Neural progenitor cell (in vitro differentiated cells): ENCODE measurements around the gene HABP2. TPM values are rescaled to one million over a fixed set of nuclear protein-coding genes. Genes with fewer than 3 reads are reported as not detected.
A peak's percentile ranks its signal among the peaks of the same experiment; 100 is the strongest.

Experiments used
- DNase-seq: peaks from one replicate; pipeline ENCODE4 v3.0.0-alpha.2; 2016; ENCODE audit warnings: low spot score
- H2AFZ ChIP-seq: fragments of 200-600 bp; sonication (generic); replicated peaks from 2 replicates; pipeline ENCODE4 v1.6.1; 2016; ENCODE audit warnings: antibody characterized with exemption
- H3F3A ChIP-seq: fragments of 200-600 bp; sonication (generic); 2 replicates; pipeline ENCODE4 v1.6.1; 2016; ENCODE audit warnings: antibody characterized with exemption, low read depth
- H3K27ac ChIP-seq: fragments of 200-600 bp; sonication (generic); 2 replicates; pipeline ENCODE4 v1.5.1; 2016; ENCODE audit warnings: mild to moderate bottlenecking
- H3K27me3 ChIP-seq: fragments of 200-600 bp; sonication (generic); 2 replicates; pipeline ENCODE4 v1.6.1; 2016; ENCODE audit warnings: mild to moderate bottlenecking, moderate library complexity
- H3K36me3 ChIP-seq: fragments of 200-600 bp; sonication (generic); 2 replicates; pipeline ENCODE4 v1.5.1; 2016
- H3K4me1 ChIP-seq: fragments of 200-600 bp; sonication (generic); 2 replicates; pipeline ENCODE4 v1.6.1; 2016; ENCODE audit warnings: mixed run types
- H3K4me2 ChIP-seq: fragments of 200-600 bp; sonication (generic); 2 replicates; pipeline ENCODE4 v1.6.1; 2016
- H3K4me3 ChIP-seq: fragments of 200-600 bp; sonication (generic); 2 replicates; pipeline ENCODE4 v1.5.1; 2016
- H3K79me2 ChIP-seq: fragments of 200-600 bp; sonication (generic); 2 replicates; pipeline ENCODE4 v1.6.1; 2016; ENCODE audit warnings: low read depth
- H3K9ac ChIP-seq: fragments of 200-600 bp; sonication (generic); 2 replicates; pipeline ENCODE4 v1.6.1; 2016
- H3K9me3 ChIP-seq: fragments of 200-600 bp; sonication (generic); 2 replicates; pipeline ENCODE4 v1.5.1; 2016; ENCODE audit warnings: low read depth
- H4K20me1 ChIP-seq: fragments of 200-600 bp; sonication (generic); 2 replicates; pipeline ENCODE4 v1.6.1; 2016; ENCODE audit warnings: low read depth
- H3K27ac Mint-ChIP-seq: 3 replicates; pipeline ENCODE4 v1.8.0; 2021; ENCODE audit warnings: mixed read lengths
- H3K27me3 Mint-ChIP-seq: 2 replicates; pipeline ENCODE4 v1.8.0; 2022; ENCODE audit warnings: low read depth, mild to moderate bottlenecking, inconsistent platforms, moderate library complexity, mixed read lengths; ENCODE audit not compliant: insufficient read depth
- H3K36me3 Mint-ChIP-seq: 3 replicates; pipeline ENCODE4 v1.8.0; 2021; ENCODE audit warnings: mixed read lengths
- H3K4me1 Mint-ChIP-seq: 3 replicates; pipeline ENCODE4 v1.8.0; 2021; ENCODE audit warnings: mixed read lengths
- H3K4me3 Mint-ChIP-seq: 3 replicates; pipeline ENCODE4 v1.8.0; 2021; ENCODE audit warnings: mild to moderate bottlenecking, moderate library complexity, mixed read lengths
- H3K9me3 Mint-ChIP-seq: 3 replicates; pipeline ENCODE4 v1.8.0; 2020; ENCODE audit warnings: mixed read lengths
- EZH2 ChIP-seq: fragments of 200-600 bp; sonication (generic); IDR thresholded peaks from 2 replicates; pipeline ENCODE4 v1.6.1; 2017; ENCODE audit warnings: antibody characterized with exemption, mild to moderate bottlenecking, moderate library complexity
- EZH2phosphoT487 ChIP-seq: fragments of 200-600 bp; sonication (generic); IDR thresholded peaks from 2 replicates; pipeline ENCODE4 v1.6.1; 2017; ENCODE audit warnings: antibody characterized with exemption
- total RNA-seq: library from RNA; depleted of rRNA; stranded (reverse); fragments of >200 nt; gene quantifications from 2 replicates; pipeline ENCODE4 v1.2.3, GENCODE V29; 2015; ENCODE audit warnings: low replicate concordance
- TF ChIP-seq, protein P1 (sequence below): fragments of 200-600 bp; sonication (generic); IDR thresholded peaks from 2 replicates; pipeline ENCODE4 v1.5.1; 2017; ENCODE audit warnings: antibody characterized with exemption, mild to moderate bottlenecking

The HABP2 gene
- total RNA-seq, 1 donor from 2014 or later, result not detected

DNA sequence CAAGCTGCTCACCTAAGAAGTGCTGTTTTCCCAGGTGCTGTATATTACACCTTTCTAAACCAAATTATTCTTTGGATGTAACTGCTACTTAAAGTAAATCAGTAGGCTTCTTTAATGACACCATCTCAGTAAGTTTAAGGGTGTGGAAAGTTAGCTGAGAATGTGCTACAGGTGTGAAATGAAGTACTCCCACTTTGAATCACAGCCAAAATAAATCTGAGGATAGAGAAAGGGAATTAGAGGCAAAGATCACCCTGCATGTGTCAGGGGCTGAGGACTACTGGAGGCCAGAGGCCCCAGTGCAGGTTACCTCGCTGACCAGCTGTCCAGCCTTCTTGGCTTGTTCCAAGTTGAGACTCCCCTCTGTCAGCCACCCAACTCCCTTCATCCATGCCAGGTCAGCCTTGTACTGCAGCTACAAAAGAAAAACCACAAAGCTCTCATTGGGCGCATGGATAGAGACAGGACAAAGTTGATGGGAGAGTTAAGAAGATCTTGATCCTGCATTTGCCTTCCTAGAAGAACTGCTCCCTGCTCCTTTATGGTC is 75.8 kb downstream of the HABP2 start:
- Histone ChIP-seq H3K4me1 (peaks cover 37% of the 10 kb centered on the region), H3K27me3 (no peaks in the 10 kb centered on the region), H3K9me3 (no peaks in the 10 kb centered on the region), H3K4me3 (no peak overlapping the region), H3K9ac (no peak overlapping the region), H3F3A (peaks cover 12% of the 10 kb centered on the region), H3K4me2 (no peak overlapping the region), H2AFZ (no peak overlapping the region), H3K36me3 (no peaks in the 10 kb centered on the region), H4K20me1 (no peaks in the 10 kb centered on the region), H3K27ac (no peak overlapping the region), H3K79me2 (no peaks in the 10 kb centered on the region)
- Mint-ChIP-seq H3K4me3 (no peak overlapping the region), H3K4me1 (peaks cover 33% of the 10 kb centered on the region), H3K27ac (no peak overlapping the region), H3K27me3 (peaks cover 9% of the 10 kb centered on the region), H3K36me3 (no peaks in the 10 kb centered on the region), H3K9me3 (no peaks in the 10 kb centered on the region)
- no peak for TF ChIP-seq EZH2phosphoT487
- TF ChIP-seq, protein P1, sequence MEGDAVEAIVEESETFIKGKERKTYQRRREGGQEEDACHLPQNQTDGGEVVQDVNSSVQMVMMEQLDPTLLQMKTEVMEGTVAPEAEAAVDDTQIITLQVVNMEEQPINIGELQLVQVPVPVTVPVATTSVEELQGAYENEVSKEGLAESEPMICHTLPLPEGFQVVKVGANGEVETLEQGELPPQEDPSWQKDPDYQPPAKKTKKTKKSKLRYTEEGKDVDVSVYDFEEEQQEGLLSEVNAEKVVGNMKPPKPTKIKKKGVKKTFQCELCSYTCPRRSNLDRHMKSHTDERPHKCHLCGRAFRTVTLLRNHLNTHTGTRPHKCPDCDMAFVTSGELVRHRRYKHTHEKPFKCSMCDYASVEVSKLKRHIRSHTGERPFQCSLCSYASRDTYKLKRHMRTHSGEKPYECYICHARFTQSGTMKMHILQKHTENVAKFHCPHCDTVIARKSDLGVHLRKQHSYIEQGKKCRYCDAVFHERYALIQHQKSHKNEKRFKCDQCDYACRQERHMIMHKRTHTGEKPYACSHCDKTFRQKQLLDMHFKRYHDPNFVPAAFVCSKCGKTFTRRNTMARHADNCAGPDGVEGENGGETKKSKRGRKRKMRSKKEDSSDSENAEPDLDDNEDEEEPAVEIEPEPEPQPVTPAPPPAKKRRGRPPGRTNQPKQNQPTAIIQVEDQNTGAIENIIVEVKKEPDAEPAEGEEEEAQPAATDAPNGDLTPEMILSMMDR, result no peak
- TF ChIP-seq EZH2, result no peak
- DNase-seq, result no peak

DNA sequence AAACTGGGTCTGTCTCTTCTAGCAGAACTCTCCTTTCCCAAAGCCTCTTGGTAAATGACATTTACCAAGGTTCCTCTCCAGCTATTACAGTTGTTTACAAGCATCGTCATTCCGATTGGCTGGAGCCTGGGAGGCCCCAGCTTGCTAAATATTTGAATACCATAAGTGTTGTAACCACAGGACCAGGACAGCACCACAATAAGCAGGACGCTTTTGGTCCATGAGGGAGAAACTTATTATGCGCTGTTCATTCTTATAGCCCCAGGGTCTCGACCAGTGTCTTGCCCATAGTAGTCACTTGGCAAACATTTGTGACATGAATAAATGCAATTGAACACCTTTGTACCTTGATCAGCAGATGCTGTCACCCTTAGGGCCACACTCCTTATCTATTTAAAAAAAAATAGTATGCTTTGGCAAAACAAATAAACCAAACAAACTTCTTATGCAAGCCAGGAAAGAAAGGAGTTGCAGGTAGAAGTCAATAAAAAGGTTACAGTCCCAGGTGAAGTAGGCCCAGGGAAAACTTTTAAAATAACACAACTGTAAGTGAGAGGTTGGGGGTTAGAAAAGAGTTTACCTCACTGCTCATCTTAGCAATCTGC is 78.2 kb downstream of the HABP2 start:
- Histone ChIP-seq H3K4me3 (no peak overlapping the region), H3K4me2 (peak overlapping the region; percentile 46), H3K4me1 (peaks cover 37% of the 10 kb centered on the region), H3K27ac (peak overlapping the region; percentile 46), H3K9ac (no peak overlapping the region), H3K27me3 (no peaks in the 10 kb centered on the region), H3K79me2 (no peaks in the 10 kb centered on the region), H3K36me3 (no peaks in the 10 kb centered on the region), H2AFZ (no peak overlapping the region), H4K20me1 (no peaks in the 10 kb centered on the region), H3F3A (peaks cover 12% of the 10 kb centered on the region), H3K9me3 (no peaks in the 10 kb centered on the region)
- Mint-ChIP-seq H3K4me1 (peaks cover 28% of the 10 kb centered on the region), H3K9me3 (peaks cover 4% of the 10 kb centered on the region), H3K4me3 (no peak overlapping the region), H3K27ac (peak overlapping the region; percentile 97), H3K27me3 (peaks cover 4% of the 10 kb centered on the region), H3K36me3 (peaks cover 1% of the 10 kb centered on the region)
- no peak for TF ChIP-seq EZH2
- TF ChIP-seq EZH2phosphoT487, result no peak
- TF ChIP-seq, protein P1, result no peak
- no peak for DNase-seq

DNA sequence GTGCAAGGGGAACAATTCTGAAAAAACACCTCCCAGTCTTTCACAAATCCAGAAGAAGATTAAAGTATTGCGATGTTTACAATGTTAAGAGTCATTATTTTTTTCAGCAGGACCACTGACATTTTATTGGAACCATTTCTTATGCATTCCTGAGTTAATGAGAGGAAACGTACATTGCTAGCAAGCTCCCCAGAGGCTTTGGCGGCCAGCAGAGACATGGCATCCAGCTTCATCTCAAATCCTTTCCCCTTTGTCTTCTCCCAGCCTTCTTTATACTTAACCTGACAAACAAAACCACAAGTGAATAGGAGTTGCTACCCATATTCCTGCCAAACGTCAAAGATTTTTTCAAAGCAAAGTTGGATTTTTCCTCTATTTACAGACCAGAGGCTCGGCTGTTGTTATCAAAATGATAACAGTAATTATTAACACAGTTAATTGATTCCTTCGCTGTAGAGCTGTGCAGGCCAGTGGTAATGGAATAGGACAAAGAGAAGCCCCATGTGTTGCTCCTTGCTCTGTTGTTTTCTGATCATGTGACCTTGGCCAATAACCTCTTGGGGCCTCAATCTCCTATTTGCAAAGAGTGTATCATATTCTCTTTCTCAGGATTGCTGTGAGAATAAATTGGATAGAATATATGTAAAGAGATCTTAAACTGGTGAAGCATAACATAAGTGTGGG is 79.0 kb downstream of the HABP2 start:
- Histone ChIP-seq H3K36me3 (no peaks in the 10 kb centered on the region), H4K20me1 (no peaks in the 10 kb centered on the region), H3K27ac (peak overlapping the region; percentile 46), H3K9ac (no peak overlapping the region), H3K4me3 (no peak overlapping the region), H3K27me3 (no peaks in the 10 kb centered on the region), H3K4me1 (peaks cover 34% of the 10 kb centered on the region), H3K9me3 (no peaks in the 10 kb centered on the region), H3F3A (peaks cover 12% of the 10 kb centered on the region), H3K4me2 (peak overlapping the region; percentile 46), H2AFZ (no peak overlapping the region), H3K79me2 (no peaks in the 10 kb centered on the region)
- TF ChIP-seq, protein P1, result no peak
- TF ChIP-seq EZH2phosphoT487, result no peak
- no peak for TF ChIP-seq EZH2
- H3K27ac Mint-ChIP-seq, result peak overlapping the region; percentile 97
- peak; percentile 68 for DNase-seq
- H3K9me3 Mint-ChIP-seq, result peaks cover 4% of the 10 kb centered on the region
- H3K4me1 Mint-ChIP-seq, result peaks cover 28% of the 10 kb centered on the region
- peaks cover 1% of the 10 kb centered on the region for H3K36me3 Mint-ChIP-seq
- H3K27me3 Mint-ChIP-seq, result peaks cover 4% of the 10 kb centered on the region
- peak overlapping the region; percentile 51 for H3K4me3 Mint-ChIP-seq

Other genes starting within 250 kb of the HABP2 start
- gene NRAP, start 111.0 kb downstream of the HABP2 start, total RNA-seq, result not detected in 2 replicates
- gene CASP7, start 126.9 kb downstream of the HABP2 start, total RNA-seq, result 17.8 and 18.9 TPM in 2 replicates
- not detected in 2 replicates for gene PLEKHS1, start 198.6 kb downstream of the HABP2 start, total RNA-seq